Measurements from ENCODE around the gene PAMR1.

The PAMR1 gene

GRCh38 chr11:35491231-35491871 lies 34.1 kb downstream of the PAMR1 start:
- no peak for DNase-seq (ENCODE audit: low spot score)

DNA sequence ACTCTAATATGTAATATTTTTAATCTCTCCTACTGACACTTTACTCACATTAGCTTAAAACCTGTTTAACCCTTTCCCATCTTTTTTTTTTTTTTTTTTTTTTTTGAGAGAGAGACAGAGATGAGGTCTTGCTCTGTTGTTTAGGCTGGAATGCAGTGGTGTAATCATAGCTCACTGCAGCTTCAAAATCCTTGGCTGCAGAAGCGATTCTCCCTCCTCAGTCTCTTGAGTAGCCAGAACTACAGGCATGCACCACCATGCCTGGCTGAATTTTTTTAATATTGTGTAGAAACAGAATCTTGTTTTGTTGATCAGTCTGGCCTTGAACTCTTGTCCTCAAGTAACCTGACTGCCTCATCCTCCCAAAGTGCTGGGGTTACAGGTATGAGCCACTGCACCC lies 37.3 kb downstream of the PAMR1 start:
- DNase-seq (ENCODE audit: low spot score), result no peak

- DNase-seq (ENCODE audit: low spot score), result peak; percentile 30
These were observed 37.8 kb downstream of the PAMR1 start for GRCh38 chr11:35487532-35488078.

- no peak for DNase-seq (ENCODE audit: low spot score)
These were observed 38.5 kb downstream of the PAMR1 start for GRCh38 chr11:35486934-35487333.

DNA sequence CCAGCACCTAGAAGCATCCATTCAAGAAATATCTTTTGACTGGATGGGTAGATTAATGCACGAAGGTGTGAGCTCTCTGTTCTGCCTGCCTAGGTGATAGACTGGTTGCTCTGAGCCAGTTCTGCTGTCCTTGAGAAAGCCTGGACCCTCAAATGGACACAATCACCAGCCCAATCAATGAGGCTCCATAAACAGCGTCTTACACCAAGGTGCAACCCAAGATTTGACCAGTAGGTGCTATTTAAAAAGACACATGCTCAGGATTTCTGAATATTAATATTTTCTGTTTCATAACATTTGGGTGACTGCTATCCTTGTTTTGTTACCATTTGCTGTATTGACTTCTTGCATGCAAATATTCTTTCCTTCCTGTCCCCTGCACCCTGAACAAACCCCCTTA lies 39.0 kb downstream of the PAMR1 start:
- peak; percentile 4 for DNase-seq (ENCODE audit: low spot score)

- peak; percentile 69 for DNase-seq (ENCODE audit: low spot score)
These were observed 39.6 kb downstream of the PAMR1 start for GRCh38 chr11:35485656-35486322.

DNA sequence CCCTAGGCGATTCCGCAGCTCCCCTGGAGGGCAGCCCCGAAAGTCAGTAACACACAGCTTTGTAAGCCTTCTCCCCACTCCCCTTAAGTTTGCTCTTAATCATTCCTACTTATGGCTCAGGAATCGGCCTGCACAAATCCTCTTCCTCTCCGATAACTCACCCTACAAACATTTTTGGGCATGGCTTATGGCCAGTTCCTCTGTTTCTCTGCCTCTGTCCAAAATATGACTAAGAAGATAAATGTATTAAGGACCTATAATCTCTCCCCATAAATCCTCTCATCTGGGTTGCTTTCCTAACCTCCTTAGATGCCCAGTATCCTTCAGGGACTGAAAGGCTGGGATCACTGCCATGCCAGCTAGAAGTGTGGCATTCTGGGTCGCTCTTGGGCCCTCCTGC lies 41.0 kb downstream of the PAMR1 start:
- DNase-seq (ENCODE audit: low spot score), result no peak

DNA sequence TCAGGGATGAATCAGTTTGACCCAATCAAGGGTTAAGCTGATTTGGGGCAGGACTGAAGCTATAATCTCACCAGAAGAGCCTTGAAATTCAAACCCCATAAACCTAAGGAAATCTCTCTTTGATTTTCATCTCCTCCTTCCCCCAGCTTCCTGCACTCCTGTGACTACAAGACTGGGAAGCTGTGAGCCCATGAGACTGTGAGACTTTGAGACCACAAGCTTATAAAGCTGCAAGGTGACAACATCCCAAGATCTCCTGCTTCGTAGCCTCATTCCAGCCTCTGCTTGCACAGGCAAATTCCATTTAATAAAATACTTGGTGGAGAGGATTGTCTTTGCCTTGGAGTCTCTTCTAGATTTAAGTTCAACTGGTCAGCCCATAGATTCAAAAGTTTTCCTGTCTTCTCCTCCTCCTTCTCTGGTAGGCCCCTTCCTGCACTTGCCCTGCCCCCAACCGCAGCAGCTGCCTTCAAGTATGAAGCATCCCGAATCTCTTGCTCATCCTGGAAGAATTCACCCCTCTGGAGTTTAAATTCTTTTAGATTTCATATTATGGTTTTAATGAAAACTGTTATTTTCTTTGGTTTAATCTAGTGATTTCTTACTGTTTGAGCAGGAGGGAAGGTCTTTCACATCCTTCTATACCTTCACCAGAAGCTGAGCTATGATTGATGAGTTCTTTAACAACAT lies 42.1 kb downstream of the PAMR1 start:
- no peak for DNase-seq (ENCODE audit: low spot score)

DNA sequence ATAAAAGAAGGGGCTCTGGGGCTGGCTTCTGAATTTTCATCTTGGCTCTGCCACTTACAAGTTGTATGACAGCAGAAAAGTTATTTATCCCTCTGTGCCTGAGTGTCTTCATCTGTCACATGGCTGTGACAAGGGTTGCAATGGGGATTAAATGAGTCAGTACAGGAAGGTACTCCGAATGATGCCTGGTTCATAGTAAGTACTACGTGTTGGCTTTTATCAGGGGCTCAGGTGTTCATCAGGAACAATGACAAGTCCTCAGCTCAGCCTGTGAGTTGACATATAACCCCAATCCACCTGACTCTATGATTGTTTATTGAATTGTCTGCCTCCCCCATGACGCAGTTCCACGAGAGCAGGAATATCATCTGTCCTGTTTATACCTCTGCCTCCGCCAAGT lies 45.7 kb downstream of the PAMR1 start:
- no peak for DNase-seq (ENCODE audit: low spot score)

DNA sequence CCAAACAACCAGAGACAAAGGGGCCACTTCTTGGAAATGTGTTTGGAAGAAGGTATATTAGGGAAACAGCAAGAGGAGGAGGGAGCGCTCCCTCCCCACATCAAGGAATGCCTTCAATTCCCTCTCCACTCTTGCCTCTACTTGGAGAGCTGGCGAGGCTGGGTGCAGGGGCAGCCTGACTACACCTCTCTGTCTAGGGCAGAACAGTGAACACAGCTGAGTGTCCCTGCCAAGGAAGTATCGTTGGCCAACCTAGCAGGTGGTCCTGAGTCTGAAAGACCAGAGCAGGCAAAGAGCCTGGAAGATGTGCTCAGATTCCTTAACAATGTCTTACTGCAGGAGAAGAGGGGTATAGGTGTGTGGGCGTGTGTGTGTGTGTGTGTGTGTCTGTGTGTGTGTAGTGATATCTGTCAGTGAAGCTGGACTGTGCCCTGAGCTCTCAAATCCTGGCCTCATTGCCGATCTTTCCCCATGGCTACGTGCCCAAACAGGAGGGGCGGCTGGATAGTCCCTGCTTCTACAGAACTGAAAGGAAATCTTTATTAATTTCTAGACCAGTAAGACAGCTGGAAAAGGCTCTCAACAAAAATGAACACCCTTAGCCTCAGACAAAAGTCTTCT lies 46.8 kb downstream of the PAMR1 start:
- DNase-seq (ENCODE audit: low spot score), result no peak

GRCh38 chr11:35477901-35478300 lies 47.5 kb downstream of the PAMR1 start:
- no peak for DNase-seq (ENCODE audit: low spot score)

DNA sequence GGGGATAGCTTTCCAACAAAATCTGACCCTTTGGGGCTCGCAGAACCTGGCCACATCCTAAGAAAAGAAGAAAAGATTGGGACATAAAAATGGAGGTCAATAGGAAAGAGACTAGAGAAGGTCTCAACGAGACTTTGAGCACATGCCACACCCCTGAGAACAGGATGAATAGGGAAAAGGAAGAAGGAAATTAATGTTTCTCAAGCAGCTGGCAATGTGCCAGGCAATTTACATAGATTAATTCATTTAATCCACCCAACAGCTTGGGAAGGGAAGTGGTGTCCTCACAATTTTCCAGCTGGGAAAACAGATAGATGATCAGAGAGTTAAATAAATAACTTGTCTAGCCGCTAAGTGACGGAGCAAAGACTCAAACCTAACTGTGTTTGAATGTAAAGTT lies 50.7 kb downstream of the PAMR1 start:
- DNase-seq (ENCODE audit: low spot score), result no peak

DNA sequence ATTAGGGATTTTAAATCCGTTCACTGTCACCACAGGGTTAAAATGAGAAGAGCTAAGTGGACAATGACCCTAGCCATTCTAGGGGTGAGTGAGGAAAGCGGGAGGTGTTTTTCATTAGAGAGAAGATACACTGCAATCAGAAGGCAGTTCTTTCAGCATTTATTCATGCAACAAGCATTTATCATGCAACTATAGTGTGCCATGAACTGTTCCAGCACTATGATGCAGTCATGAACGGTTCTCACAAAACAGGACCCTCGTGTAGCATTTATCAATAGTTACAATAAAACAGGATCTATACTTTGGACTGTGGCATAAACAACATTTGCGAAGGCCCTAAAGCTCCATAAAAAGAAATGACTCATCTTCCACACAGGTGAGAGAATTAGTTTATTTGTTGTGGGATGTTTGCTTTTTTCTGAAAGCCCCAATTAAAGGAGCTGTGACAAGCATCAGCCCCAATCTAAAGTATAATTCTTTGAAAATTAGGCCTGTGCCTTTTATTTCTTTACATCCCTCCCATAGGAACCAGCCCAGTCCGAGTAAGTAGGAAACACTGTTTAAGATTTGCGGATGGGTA lies 51.5 kb downstream of the PAMR1 start:
- no peak for DNase-seq (ENCODE audit: low spot score)

- no peak for DNase-seq (ENCODE audit: low spot score)
These were observed 54.8 kb downstream of the PAMR1 start for GRCh38 chr11:35470616-35471015.

DNA sequence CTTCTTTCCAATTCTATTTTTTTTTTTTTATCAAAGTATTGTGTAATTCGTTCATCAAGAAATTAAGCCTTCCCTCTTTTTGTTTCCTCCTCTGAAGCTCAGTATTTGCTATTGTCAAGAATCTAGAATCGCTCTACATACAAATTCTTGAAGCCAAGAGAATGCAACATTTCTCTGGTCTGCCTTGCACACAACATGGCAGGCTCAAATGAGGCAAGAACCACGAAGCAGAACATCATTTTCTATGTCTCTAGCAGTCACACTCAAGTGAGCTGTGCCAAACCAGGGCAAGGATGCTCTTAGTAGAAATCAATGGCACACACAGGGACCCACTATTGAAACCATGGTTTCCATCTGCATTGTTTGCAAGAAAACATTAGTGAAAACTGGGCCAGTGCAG lies 59.4 kb downstream of the PAMR1 start:
- no peak for DNase-seq (ENCODE audit: low spot score)

DNA sequence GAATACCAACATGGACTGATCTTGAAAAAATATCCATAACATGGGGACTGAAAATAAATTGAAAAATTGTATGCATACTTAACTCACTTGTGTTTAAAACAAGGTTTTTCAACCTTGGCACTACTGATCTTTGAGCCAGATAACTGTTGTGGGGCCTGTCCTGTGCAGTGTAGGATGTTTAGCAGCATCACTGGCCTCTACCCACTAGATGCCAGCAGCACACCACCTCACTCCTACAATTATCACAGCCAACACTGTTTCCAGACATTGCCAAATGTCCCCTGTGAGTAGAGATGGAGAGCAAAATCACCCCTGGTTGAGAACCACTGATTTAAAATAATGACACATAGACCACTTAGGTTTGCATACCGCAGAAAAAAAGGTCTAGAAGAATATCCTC lies 61.1 kb downstream of the PAMR1 start:
- DNase-seq (ENCODE audit: low spot score), result no peak

DNA sequence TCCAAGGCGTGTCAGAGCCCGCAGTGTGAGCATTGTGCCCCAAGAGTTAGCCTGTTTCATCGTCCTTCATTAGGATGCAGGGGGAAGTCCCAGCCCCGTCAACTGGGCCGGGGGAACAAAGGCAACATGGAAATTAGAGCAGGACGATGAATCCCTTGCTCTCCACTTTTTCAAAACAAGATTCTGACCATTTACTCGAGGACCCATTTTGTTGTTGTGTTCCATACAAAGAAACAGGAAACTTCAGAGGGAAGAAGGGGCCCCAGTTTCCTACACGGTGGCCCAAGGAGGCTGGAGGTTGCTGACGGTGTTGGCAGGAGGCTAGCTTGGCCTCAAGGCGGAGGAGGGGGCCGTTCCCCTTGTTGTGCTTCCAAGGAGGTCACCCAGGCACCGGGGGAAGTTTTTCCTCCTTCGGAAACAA lies 62.1 kb downstream of the PAMR1 start:
- no peak for DNase-seq (ENCODE audit: low spot score)

- DNase-seq (ENCODE audit: low spot score), result no peak
These were observed 63.4 kb downstream of the PAMR1 start for GRCh38 chr11:35461917-35462538.

- DNase-seq (ENCODE audit: low spot score), result no peak
These were observed 65.9 kb downstream of the PAMR1 start for GRCh38 chr11:35459489-35459888.

DNA sequence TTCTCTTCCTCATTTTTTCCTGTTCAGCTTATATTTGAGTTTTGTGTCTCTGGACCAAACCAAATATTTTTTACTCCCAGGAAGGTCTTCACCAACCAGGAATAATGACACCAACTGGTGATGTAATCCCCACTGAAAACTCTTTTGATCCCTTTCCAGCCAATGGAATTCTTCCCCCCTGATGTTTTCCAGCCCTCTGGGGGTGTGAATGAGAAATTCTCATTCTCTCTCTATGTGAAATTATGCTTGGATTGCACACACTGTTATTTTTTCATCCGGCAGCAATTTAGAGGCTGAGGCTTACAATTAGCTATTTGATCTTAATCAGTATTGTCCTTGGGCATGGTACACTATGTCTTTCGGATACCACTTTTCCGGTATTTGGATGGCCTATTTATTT lies 66.6 kb downstream of the PAMR1 start:
- DNase-seq (ENCODE audit: low spot score), result no peak

DNA sequence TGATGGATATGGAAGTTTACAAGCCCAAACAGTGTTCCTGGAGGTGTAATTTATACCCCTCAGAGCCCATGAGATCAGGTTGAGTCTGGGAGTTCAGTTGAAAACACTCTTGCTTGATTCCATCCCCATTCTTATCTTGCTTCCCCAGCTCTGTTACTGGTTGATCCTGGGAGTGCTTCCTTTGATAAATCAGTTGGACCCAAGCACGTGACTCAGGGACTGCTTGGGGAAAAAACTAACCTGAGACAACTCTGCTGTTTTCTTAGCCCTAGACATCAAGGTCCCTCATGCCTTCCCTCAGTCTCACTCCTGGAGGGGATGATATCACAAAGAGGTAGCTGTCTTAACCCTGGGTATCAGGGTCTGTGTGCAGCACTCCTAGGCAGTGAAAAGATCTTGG lies 71.1 kb downstream of the PAMR1 start:
- DNase-seq (ENCODE audit: low spot score), result no peak
